Endothelial cell of hepatic sinusoid (primary cell): ENCODE results near the gene CYFIP1.
"Not testable (repeated sequence)": the region's sequence is repeated elsewhere in the genome, so short reads cannot be mapped to it uniquely, and the experiment has no call there.

Experiments
- in situ Hi-C: cut with HindIII; loops from 2 replicates; pipeline ENCODE4 v1.10.0; 2017; ENCODE audit warnings: low sequenced_read_pairs

Gene CYFIP1

DNA sequence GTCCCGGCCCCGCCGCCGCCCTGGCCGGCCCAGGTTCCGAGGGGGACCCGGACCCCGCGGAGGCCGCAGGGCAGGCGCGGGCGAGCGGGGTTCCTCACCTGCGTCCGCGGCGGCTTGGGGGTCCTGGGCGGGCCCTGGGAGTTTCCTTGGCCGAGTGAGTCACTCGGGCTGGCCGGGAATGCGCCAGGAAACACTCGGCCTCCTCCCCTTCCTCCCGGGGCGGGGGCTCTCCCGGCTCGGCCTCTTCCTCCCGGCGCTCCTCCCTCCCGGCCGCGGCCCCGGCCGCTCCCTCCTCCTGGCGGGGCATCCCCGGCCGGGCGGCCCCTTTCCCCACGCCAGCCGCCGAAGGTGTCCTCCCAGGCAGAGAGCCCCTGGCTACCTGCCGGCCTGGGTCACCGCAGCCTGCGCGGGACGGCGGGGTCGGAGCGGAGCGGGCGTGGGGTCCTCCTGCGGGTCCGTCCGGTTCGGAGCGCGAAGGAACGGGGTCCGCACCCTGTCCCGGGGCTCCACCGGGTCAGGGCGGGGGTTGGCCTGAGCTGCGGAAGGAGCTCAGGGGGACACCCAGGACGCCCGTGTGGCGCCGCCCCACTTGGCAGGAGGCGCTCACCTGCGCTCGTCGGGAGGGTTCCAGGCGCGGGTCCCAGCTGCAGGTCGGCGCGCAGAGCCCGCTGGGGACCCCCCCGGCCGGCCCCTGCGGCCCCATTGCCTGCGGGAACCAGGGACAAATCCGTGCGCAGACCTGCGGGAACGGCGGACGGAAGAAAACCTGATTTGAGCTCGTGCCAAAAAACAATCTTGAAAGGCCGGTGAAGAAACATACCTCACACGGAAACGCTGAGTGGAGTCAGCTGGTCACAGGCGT, at the start of gene CYFIP1:
Gene CYFIP1 (minus strand): TSS at position 180 of the 862 bp plus-strand sequence. CDS start 33,083 bp downstream, outside the sequence.
- in situ Hi-C loops: no loop called here

DNA sequence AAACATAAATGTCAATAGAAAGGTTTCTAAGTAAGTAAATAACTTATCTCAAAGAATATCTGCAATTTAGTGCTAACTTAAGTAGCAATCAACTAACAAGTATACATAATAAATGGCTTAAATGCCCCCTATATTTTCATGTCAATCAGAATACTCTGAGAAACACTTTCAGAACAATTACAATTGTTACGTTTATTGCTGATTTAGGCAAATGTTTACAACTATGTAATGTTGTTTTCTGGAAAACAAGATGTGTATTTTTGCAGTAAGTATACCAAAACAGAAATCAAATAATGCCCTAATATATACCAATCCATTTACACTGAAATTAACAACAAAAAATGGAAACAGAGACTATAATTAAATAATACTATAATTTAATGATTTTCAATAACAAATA, 46.0 kb upstream of the CYFIP1 start:
- in situ Hi-C loops: no loop called here

GRCh38 chr15:23022156-23022555, 42.0 kb upstream of the CYFIP1 start:
- in situ Hi-C loops: no loop called here

- in situ Hi-C loops: no loop called here
Observed at GRCh38 chr15:23014394-23015000, 34.3 kb upstream of the CYFIP1 start.

DNA sequence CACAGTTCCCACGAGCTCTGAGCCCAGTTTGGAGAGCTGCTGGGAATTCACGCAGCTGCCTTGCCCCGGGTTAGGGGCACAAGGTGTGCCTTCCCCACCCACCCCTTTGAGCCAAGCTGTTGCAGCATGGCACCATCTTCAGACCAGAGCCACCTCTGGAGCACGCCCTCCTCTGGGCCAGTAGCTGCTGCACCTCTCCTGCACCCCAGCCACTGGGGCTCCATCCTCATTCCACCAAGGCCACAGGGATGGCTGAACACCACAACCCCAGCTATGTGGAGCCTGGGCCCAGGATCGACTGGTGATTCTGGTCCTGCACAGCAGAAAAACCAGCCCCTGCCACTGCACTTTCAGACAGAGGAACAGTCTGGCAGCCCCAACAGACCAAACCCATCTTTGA, 33.5 kb upstream of the CYFIP1 start:
- in situ Hi-C loops: no loop called here

DNA sequence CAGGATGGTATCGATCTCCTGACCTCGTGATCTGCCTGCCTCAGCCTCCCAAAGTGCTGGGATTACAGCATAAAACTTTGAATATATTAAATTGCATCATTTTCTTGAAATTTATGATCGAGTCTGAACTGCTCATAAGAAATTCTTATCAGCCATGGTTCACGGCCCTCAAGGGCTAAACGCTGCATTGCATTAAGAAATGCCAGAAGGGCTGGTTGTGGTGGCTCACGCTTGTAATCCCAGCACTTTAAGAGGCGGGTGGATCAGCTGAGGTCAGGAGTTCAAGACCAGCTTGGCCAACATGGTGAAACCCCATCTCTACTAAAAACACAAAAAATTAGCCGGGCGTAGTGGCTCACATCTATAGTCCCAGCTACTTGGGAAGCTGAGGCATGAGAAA, 32.4 kb upstream of the CYFIP1 start:
- in situ Hi-C loops: not testable (repeated sequence)

- in situ Hi-C loops: loop anchor here (10.0 kb wide), 1 partner anchor 149 kb away; no protein-coding TSS in a partner anchor
Observed at GRCh38 chr15:23003736-23004135, 23.6 kb upstream of the CYFIP1 start.

DNA sequence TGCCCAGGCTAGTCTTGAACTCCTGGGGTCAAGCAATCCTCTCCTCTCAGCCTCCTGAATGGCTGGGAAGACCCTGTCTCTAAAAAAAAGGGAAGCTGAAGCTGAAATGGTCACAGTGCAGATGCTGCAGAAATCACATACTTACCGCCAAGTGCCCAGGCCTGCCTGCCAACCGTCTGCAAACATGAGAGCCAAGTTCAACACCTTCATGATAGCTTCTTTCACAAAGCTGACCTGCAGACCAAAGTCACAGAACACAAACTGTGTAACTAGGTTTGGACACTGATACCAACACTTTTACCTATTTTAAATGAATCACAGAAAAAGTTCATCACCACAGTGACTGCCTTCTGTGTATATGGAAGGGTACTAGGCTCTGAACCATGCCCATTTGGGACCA, 22.8 kb upstream of the CYFIP1 start:
- in situ Hi-C loops: loop anchor here (10.0 kb wide), 1 partner anchor 148 kb away; no protein-coding TSS in a partner anchor

DNA sequence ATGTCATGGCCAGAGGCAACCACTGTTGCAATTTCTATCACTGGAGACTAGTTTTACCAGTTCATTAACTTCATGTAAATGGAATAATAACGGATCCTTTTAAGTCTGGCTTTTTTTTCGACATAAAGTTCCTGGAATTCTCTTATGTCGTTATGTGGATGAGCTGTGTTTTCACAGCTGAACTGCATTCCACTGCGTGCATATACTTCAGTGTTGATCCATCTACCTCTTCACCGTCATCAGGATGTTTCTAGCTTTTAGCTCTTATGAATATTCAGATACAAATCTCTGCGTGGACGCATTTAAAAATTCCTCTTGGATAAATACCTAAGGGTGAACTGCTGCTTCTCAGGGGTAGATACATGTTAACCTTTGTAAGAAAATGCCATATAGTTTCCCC, 15.6 kb upstream of the CYFIP1 start:
- in situ Hi-C loops: no loop called here

DNA sequence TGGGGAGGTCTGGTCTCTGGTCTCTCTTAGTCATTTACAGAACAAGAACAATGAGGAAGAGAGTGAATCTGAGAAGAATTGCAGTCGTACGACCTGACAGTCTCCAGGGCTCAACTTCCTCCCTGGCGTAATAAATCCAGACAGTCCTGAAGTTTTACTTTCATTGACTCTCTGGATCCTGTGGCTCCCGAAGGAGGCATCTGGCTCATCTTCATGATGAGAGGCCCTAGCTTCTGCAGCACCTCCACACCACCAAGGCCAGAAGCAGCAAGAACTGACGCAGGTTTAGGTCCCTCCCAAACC, 11.8 kb upstream of the CYFIP1 start:
- in situ Hi-C loops: no loop called here

- in situ Hi-C loops: no loop called here
Observed at GRCh38 chr15:22989576-22990477, 9.7 kb upstream of the CYFIP1 start.

DNA sequence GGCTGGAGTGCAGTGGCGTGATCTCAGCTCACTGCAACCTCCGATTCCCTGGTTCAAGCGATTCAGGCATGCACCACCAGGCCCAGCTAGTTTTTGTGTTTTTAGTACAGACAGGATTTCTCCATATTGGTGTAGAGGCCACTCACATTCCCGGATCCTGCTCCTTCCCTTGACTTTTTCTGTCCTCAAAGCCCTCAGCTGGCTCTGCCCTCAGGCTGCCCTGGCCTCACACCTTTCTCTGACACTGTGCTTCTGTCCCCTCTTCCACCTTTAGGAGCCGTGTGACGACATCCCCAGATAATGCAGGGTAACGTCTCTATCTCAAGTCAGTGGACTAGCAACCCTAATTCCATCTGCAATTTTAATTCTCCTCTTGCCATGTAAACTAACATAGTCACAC, 8.6 kb upstream of the CYFIP1 start:
- in situ Hi-C loops: no loop called here

DNA sequence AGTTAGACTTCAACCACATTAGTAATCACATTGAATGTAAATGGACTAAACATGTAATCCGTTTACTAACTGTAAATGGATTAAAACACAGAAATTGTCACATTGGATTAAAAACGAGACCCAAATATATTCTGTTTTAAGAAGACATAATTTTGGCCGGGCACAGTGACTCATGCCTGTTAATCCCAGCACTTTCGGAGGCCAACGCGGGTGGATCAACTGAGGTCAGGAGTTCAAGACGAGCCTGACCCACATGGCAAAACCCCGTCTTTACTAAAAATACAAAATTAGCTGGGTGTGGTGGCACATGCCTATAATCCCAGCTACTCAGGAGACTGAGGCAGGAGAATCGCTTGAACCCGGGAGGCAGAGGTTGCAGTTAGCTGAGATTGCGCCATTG, 1.8 kb upstream of the CYFIP1 start:
- in situ Hi-C loops: not testable (repeated sequence)

DNA sequence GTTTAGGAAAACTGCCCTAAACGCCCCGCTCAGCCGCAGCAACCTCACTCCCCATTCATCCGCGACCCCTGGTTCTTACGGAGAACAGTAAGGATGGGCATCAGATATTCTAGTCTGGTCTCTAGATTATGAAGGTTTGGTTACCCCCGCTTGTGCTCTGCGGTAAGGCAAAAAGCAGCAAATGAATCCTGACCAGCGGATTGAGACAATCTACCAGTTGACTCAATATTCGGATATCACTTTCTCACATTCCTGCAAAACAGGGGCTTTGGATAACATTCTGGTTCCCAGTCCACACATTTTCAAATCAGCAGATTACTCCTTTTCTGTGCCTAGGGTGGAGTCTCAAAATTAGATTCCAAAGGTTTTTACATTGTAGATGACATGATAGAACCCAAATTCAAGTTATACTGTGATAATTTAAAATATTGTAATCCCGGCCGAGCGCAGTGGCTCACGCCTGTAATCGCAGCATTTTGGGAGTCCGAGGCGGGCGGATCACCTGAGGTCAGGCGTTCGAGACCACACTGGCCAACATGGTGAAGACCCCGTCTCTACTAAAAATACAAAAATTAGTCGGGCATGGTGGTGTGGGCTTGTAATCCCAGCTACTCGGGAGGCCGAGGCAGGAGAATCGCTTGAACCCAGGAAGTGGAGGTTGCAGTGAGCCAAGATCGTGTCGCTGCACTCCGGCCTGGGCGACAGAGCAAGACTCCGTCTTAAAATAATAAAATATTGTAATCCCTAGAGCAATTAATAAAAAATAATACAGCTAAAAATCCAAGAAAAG, 1.1 kb upstream of the CYFIP1 start:
- in situ Hi-C loops: no loop called here

GRCh38 chr15:22979238-22980188, 655 bp downstream of the CYFIP1 start:
- in situ Hi-C loops: no loop called here

GRCh38 chr15:22978691-22979237, 1.4 kb downstream of the CYFIP1 start:
- in situ Hi-C loops: no loop called here

- in situ Hi-C loops: no loop called here
Observed at GRCh38 chr15:22974745-22975144, 5.4 kb downstream of the CYFIP1 start.

DNA sequence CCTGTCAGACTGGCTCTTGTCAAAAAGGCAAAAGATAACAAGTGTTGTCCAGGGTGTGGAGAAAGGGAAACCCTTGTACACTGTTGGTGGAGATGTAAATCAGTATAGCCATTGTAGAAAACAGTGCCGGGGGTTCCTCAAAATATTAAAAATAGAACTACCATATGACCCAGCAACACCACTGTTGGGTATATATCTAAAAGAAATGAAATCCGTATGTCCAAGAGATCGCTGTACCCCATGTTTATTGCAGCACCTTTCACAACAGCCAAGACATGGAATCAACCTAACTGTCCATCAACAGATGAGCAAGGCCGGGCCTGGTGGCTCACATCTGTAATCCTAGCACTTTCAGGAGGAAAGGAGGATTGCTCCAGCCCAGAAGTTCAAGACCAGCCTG, 6.2 kb downstream of the CYFIP1 start:
- in situ Hi-C loops: no loop called here

GRCh38 chr15:22973286-22973685, 6.9 kb downstream of the CYFIP1 start:
- in situ Hi-C loops: no loop called here
